Nephron (organoid): ENCODE results near the gene NBEAL2.

Experiments used
- H3K27ac Mint-ChIP-seq, 3 experiments: 2 replicates each; pipeline ENCODE4 v1.8.0; 2020; ENCODE audit warnings: mixed read lengths in 3 of 3, mild to moderate bottlenecking in 2 of 3, moderate library complexity in 1 of 3
- H3K27me3 Mint-ChIP-seq: 2 replicates; pipeline ENCODE4 v1.8.0; 2021; ENCODE audit warnings: low read depth, mild to moderate bottlenecking, moderate library complexity, mixed read lengths
- H3K36me3 Mint-ChIP-seq: 2 replicates; pipeline ENCODE4 v1.8.0; 2020; ENCODE audit warnings: low read depth, mixed read lengths
- H3K4me1 Mint-ChIP-seq: 2 replicates; pipeline ENCODE4 v1.8.0; 2020; ENCODE audit warnings: mixed read lengths
- H3K4me3 Mint-ChIP-seq, 3 experiments: 2 replicates each; pipeline ENCODE4 v1.8.0; 2020; ENCODE audit warnings: mild to moderate bottlenecking in 3 of 3, mixed read lengths in 3 of 3, moderate library complexity in 2 of 3
- H3K9me3 Mint-ChIP-seq: 2 replicates; pipeline ENCODE4 v1.8.0; 2020; ENCODE audit warnings: mixed read lengths
- TF ChIP-seq, protein P1 (sequence below), 3 experiments: fragments of 200-600 bp; sonication (generic); IDR thresholded peaks; one replicate each; pipeline ENCODE4 v1.5.0; 2021; ENCODE audit warnings: antibody characterized with exemption in 3 of 3; ENCODE audit not compliant: unreplicated experiment in 3 of 3

The NBEAL2 gene

DNA sequence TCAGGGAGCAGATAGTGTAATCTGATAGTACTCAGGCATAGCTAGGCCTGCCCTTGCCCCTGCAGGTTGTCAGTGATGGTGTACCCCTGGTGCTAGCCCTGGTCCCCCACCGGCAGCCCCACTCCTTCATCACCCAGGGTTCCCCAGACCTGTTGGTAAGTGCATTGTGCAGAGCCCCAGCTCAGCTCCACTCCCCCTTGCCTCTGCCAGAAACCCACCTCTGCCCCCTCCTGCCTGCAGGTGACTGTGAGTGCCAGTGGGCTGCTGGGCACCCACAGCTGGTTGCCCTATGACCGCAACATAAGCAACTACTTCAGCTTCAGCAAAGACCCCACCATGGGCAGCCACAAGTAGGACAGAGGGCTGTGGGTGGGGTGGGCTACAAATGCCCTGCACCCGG is 27.5 kb downstream of the NBEAL2 start:
- H3K27me3 Mint-ChIP-seq = no peaks in the 10 kb centered on the region
- no peak overlapping the region for H3K27ac Mint-ChIP-seq
- TF ChIP-seq, protein P1, sequence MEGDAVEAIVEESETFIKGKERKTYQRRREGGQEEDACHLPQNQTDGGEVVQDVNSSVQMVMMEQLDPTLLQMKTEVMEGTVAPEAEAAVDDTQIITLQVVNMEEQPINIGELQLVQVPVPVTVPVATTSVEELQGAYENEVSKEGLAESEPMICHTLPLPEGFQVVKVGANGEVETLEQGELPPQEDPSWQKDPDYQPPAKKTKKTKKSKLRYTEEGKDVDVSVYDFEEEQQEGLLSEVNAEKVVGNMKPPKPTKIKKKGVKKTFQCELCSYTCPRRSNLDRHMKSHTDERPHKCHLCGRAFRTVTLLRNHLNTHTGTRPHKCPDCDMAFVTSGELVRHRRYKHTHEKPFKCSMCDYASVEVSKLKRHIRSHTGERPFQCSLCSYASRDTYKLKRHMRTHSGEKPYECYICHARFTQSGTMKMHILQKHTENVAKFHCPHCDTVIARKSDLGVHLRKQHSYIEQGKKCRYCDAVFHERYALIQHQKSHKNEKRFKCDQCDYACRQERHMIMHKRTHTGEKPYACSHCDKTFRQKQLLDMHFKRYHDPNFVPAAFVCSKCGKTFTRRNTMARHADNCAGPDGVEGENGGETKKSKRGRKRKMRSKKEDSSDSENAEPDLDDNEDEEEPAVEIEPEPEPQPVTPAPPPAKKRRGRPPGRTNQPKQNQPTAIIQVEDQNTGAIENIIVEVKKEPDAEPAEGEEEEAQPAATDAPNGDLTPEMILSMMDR (IDR thresholded peaks at IDR 0.05; ENCODE audit: unreplicated experiment in 3 of 3) = no peak
- H3K4me1 Mint-ChIP-seq = no peaks in the 10 kb centered on the region
- no peaks in the 10 kb centered on the region for H3K9me3 Mint-ChIP-seq
- H3K36me3 Mint-ChIP-seq = no peaks in the 10 kb centered on the region
- no peak overlapping the region for H3K4me3 Mint-ChIP-seq

DNA sequence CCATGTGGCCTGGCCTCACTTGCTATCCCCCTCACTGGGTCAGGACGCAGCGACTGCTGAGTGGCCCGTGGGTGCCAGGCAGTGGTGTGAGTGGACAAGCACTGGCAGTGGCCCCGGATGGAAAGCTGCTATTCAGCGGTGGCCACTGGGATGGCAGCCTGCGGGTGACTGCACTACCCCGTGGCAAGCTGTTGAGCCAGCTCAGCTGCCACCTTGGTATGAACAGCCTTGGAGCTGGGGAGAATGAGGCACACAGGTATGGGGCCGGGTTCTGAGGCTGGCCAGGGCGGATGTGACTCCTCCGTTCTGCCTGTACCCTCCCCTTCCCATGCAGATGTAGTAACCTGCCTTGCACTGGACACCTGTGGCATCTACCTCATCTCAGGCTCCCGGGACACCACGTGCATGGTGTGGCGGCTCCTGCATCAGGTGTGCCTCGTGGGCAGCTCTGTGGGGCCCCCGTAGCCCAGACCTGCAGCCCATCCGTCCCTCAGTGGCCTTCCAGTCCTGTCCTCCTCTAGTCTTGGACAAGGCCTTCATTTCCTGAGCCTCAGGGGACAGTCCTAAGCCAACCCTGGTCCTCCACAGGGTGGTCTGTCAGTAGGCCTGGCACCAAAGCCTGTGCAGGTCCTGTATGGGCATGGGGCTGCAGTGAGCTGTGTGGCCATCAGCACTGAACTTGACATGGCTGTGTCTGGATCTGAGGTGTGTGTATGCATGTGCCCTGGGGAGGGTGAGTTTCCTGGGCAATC is 28.2 kb downstream of the NBEAL2 start:
- Mint-ChIP-seq H3K36me3 (no peaks in the 10 kb centered on the region), H3K27ac (no peak overlapping the region), H3K4me1 (no peaks in the 10 kb centered on the region), H3K27me3 (no peaks in the 10 kb centered on the region), H3K9me3 (no peaks in the 10 kb centered on the region), H3K4me3 (peak overlapping the region in 2 of 3 experiments; percentile 5 to 28)
- TF ChIP-seq, protein P1 (IDR thresholded peaks at IDR 0.05; ENCODE audit: unreplicated experiment in 3 of 3) = no peak

DNA sequence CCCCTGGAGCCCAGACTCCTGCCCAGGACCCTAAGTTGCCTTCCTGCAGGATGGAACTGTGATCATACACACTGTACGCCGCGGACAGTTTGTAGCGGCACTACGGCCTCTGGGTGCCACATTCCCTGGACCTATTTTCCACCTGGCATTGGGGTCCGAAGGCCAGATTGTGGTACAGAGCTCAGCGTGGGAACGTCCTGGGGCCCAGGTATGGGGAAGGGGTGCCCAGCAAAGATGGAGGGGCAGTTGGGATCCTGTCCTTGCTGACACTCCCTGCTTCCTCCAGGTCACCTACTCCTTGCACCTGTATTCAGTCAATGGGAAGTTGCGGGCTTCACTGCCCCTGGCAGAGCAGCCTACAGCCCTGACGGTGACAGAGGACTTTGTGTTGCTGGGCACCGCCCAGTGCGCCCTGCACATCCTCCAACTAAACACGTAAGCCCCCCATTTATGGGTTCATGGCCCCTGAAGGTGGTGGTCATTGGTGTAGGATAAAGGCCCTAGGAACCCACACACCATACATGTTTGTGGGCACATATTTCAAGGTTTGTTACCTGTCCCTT is 28.8 kb downstream of the NBEAL2 start:
- Mint-ChIP-seq H3K9me3 (no peaks in the 10 kb centered on the region), H3K4me1 (no peaks in the 10 kb centered on the region), H3K4me3 (peak overlapping the region; percentile 55 to 79 (median 78)), H3K36me3 (no peaks in the 10 kb centered on the region), H3K27me3 (no peaks in the 10 kb centered on the region), H3K27ac (peak overlapping the region in 1 of 3 experiments; percentile 64)
- TF ChIP-seq, protein P1 (IDR thresholded peaks at IDR 0.05; ENCODE audit: unreplicated experiment in 3 of 3) = no peak

DNA sequence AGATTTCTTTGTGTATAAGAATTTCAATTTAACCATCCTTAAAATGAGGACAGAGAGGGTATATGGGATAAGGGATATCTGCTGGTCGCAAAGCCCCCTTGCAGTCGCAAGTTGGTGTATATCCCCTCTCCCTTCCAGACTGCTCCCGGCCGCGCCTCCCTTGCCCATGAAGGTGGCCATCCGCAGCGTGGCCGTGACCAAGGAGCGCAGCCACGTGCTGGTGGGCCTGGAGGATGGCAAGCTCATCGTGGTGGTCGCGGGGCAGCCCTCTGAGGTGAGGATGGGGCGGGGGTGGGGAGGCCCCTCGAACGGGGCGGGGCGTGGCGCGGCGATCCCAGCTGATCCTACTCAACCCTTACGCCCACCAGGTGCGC is 29.4 kb downstream of the NBEAL2 start:
- TF ChIP-seq, protein P1 (IDR thresholded peaks at IDR 0.05; ENCODE audit: unreplicated experiment in 3 of 3) = no peak
- Mint-ChIP-seq H3K4me1 (no peaks in the 10 kb centered on the region), H3K27me3 (no peaks in the 10 kb centered on the region), H3K4me3 (peak overlapping the region; percentile 55 to 79 (median 78)), H3K9me3 (no peaks in the 10 kb centered on the region), H3K36me3 (no peaks in the 10 kb centered on the region), H3K27ac (peak overlapping the region in 1 of 3 experiments; percentile 64)

DNA sequence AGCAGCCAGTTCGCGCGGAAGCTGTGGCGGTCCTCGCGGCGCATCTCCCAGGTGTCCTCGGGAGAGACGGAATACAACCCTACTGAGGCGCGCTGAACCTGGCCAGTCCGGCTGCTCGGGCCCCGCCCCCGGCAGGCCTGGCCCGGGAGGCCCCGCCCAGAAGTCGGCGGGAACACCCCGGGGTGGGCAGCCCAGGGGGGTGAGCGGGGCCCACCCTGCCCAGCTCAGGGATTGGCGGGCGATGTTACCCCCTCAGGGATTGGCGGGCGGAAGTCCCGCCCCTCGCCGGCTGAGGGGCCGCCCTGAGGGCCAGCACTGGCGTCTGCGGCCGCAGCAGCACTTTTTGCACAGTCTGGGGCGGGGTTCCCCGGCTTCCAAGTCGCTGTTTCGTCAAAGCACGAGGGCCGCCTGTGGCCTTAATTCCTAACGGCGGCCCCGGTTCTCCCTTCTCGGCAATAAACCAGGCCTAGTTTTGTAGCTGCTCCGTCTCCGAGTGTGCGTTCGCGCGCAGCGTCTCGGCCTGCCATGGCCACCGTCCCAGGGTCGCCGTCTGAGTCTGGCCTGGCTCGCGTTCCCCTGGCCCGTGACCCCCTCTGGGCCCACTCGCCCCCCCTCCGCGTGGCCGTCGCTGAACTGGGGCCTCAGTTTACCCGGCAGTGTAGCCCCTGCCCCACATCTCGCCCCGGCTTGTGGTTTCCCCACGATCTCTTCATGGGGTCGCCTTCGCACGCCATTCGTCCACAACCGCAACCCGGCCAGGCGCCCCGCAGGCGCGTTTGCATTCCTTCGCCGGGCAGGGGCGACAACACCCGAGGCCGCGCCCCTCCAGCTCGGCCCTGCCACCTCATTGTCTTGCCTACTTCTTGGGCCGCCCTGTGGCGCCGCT is 30.0 kb downstream of the NBEAL2 start:
- H3K9me3 Mint-ChIP-seq = no peaks in the 10 kb centered on the region
- H3K4me3 Mint-ChIP-seq = peak overlapping the region; percentile 81 to 85 (median 83)
- no peaks in the 10 kb centered on the region for H3K27me3 Mint-ChIP-seq
- H3K4me1 Mint-ChIP-seq = no peaks in the 10 kb centered on the region
- peak overlapping the region; percentile 82 to 95 (median 88) for H3K27ac Mint-ChIP-seq
- H3K36me3 Mint-ChIP-seq = peaks cover 4% of the 10 kb centered on the region
- TF ChIP-seq, protein P1 (IDR thresholded peaks at IDR 0.05; ENCODE audit: unreplicated experiment in 3 of 3) = no peak
